RWPE1 (cell line): ENCODE data around the gene ZNF107.
A peak's percentile ranks its signal among the peaks of the same experiment; 100 is the strongest.
"Not testable (repeated sequence)": the region's sequence is repeated elsewhere in the genome, so short reads cannot be mapped to it uniquely, and the experiment has no call there.

Experiments used
- CTCF ChIA-PET: fragments of 350-600 bp; sonication (Branson Sonifier 250); formaldehyde crosslinking; extraction: SDS; loops from one replicate; lab custom pipeline; 2021; lab: Yijun Ruan, JAX
- POLR2A ChIA-PET: fragments of 400-600 bp; formaldehyde crosslinking; extraction: SDS; loops from one replicate; lab custom pipeline; 2020; ENCODE audit warnings: antibody characterized with exemption; ENCODE audit not compliant: low non-redundant PET; lab: Yijun Ruan, JAX
- DNase-seq: peaks from one replicate; pipeline ENCODE4 v3.0.0; 2012; ENCODE audit warnings: low spot score
- H3K27ac ChIP-seq: fragments of 450-650 bp; 2 replicates; pipeline ENCODE4 v1.5.1; 2017
- CTCF ChIP-seq: fragments of 450-650 bp; conservative IDR thresholded peaks from 2 replicates; pipeline ENCODE4 v1.5.1; 2017; ENCODE audit warnings: low read depth, mild to moderate bottlenecking

Gene ZNF107

GRCh38 chr7:64654796-64655548 is 11.0 kb upstream of the ZNF107 start:
- no peak for DNase-seq
- CTCF ChIA-PET, result no interaction called here
- no peak overlapping the region for H3K27ac ChIP-seq
- TF ChIP-seq CTCF, result no peak
- POLR2A ChIA-PET, result no interaction called here

- TF ChIP-seq CTCF, result no peak
- POLR2A ChIA-PET, result no interaction called here
- no peak overlapping the region for H3K27ac ChIP-seq
- CTCF ChIA-PET, result no interaction called here
- no peak for DNase-seq
These were observed 10.1 kb upstream of the ZNF107 start for GRCh38 chr7:64655811-64656210.

DNA sequence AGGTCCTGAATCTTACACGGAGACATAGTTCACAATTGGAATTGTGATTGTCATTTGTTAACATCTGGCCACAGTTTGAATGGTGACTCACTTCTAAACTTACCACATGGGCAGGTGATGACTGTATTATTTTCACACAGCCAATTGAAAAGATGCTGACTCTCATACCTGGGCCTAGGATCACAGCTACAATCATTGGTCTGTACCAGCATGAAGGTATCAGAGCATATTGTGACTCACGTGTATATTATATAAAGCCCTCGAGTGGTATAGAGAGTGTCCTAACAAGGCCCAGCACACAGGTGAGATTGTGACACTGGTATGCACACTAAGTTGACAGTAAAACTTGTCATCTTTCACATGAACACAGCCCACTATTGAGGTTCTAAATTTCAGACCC is 9.4 kb upstream of the ZNF107 start:
- H3K27ac ChIP-seq, result no peak overlapping the region
- DNase-seq, result no peak
- ChIA-PET POLR2A (no interaction called here), CTCF (no interaction called here)
- TF ChIP-seq CTCF, result no peak

DNA sequence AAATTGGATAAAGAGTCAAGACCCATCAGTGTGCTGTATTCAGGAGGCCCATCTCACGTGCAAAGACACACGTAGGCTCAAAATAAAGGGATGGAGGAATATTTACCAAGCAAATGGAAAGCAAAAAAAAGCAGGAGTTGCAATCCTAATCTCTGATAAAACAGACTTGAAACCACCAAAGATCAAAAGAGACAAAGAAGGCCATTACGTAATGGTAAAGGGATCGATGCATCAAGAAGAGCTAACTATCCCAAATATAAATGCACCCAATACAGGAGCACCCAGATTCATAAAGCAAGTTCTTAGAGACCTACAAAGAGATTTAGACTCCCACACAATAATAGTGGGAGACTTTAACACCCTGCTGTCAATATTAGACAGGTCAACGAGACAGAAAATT is 3.8 kb upstream of the ZNF107 start:
- H3K27ac ChIP-seq, DNase-seq, POLR2A ChIA-PET, CTCF ChIA-PET: not testable (repeated sequence)

DNA sequence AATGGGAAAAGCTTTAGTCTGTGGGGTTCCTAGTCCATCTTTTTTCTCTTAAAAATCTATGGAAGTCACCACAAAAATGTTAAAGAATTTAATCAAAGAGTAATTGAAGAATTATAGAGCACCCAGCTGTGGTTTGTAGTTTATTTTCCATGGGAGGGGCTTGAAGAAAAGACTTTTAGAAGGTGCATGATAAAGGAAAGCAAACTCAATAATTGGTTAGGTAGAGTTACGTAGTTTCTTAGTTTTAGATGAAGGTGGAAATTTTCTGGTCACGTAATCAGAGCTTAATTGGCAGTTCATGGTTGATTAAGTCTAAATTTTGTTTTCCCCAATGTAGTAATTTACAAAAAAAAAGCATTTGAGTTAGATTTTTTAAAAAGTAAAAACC is 724 bp downstream of the ZNF107 start:
- DNase-seq, result no peak
- no peak for TF ChIP-seq CTCF
- H3K27ac ChIP-seq, result peak overlapping the region; percentile 86
- ChIA-PET CTCF (interaction anchor here (0.7 kb wide), 1 partner anchor 12 kb away, joined by 3 read pairs; no protein-coding TSS in a partner anchor), POLR2A (no interaction called here)

GRCh38 chr7:64667311-64667710 is 1.4 kb downstream of the ZNF107 start:
- TF ChIP-seq CTCF, result no peak
- CTCF ChIA-PET, result no interaction called here
- no peak for DNase-seq
- H3K27ac ChIP-seq, result no peak overlapping the region
- POLR2A ChIA-PET, result no interaction called here

- no peak for TF ChIP-seq CTCF
- no peak for DNase-seq
- no peak overlapping the region for H3K27ac ChIP-seq
- ChIA-PET POLR2A (no interaction called here), CTCF (no interaction called here)
These were observed 6.5 kb downstream of the ZNF107 start for GRCh38 chr7:64672414-64672813.
